DMS153 treated with DMSO at 0.1 percent for 48 hours (cell line): Measurements from ENCODE around the gene LCP2.
"Not testable (repeated sequence)": the region's sequence is repeated elsewhere in the genome, so short reads cannot be mapped to it uniquely, and the experiment has no call there.

Experiments used
- DNase-seq: peaks from one replicate; lab custom pipeline; 2025; ENCODE audit not compliant: unreplicated experiment; lab: John Stamatoyannopoulos, UW

The LCP2 gene

DNA sequence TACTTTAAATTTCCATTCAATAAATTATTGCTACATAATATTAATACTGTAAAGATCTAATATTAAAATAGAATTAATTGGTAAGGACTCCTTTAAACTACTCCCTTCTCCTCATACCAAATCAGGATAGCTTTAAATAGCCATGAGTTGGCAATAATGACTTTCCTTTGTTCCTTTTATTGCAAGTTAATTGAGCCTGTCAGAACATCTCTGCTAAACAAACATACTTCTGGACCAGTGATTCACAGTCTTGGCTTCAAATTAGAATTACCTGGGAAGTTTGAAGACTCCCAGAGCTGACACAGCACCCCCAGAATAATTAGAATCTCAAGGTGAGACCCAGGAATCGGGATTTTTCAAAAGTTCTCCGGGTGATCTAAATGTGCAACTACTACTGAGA, 46.1 kb downstream of the LCP2 start:
- no peak for DNase-seq

DNA sequence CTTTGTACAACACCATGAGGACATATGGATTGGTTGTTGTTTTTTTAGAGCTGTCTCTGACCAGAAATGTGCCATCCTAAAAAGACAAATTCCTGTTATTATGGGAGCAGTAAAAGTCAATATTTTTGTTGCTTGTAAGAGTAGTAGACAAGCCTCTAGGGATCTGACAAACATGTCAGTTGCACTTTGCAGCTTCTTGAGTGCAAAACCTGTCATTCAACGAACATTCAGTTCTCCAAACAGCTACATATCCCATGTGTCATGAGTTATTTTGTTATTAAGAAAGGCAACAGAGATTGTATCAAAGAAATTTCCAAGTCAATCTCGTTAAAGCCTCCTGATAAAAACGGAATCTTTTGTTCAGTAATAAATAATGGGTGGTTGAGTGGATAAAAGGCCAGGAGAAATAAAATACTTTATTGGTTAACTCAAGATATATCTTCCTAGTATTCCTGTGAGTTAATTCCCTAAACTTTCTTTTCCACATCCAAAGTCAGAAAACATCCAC, 46.7 kb downstream of the LCP2 start:
- no peak for DNase-seq

DNA sequence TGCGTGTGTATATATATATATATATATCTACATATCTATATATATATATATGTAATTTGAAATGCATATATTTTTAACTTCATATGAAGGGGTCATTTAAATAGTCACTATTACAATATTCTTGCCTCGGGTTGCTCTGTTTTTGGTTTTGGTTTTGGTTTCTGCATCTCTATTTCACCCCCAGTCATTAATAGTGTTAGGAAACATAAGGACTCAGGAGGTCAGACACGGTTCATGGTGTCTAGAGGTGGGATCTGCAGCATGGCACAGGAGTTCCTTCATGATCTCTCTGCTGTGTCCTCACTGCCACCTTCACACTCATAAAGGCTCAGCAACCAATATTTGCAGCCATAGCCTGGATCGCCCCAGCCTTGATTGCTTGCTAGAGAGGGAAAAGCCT, 48.2 kb downstream of the LCP2 start:
- DNase-seq = no peak

DNA sequence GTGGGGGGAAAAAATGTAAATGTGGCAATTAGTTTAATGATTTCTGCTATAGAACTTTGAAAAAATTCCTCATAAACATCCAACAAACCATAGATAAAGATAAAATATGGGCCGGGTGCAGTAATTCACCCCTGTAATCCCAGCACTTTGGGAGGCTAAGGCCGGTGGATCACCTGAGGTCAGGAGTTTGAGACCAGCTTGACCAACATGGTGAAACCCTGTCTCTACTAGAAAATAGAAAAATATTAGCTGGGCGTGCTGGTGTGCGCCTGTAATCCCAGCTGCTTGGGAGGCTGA, 48.7 kb downstream of the LCP2 start:
- DNase-seq = not testable (repeated sequence)

DNA sequence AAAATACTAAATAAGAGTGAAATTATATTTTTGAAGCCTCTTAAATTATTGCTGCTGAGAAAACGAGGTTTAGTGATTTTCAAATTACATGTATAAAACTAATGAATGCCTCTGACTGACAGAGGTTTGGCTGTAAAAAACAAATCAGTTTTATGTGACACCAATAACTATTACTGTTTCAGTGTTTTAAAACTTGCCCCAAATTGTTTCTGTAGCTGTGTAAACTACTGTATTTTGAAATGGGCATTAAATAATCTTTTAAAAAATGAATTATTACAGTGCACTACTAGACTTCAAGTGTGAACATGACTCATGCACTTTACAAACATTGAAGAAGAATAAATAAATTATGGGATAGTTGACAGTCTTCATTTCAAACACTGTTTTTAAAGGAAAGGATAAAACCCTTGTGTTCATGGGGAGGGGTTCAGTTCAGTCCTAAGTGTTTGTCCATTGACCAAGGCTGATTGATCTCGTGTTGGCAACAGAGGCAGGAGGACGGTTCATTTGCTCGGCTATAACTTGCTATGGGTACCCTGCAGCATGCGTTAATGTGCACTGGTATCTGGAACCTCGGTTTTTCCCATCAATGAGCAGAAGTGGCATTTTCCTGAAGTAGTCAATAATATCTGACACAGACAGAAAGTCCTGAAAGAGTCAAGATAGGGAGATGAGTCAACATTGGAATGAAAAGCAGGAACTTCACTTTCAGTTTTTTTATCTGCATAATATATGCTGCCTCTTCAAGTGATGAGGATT, 49.2 kb downstream of the LCP2 start:
- DNase-seq = no peak

DNA sequence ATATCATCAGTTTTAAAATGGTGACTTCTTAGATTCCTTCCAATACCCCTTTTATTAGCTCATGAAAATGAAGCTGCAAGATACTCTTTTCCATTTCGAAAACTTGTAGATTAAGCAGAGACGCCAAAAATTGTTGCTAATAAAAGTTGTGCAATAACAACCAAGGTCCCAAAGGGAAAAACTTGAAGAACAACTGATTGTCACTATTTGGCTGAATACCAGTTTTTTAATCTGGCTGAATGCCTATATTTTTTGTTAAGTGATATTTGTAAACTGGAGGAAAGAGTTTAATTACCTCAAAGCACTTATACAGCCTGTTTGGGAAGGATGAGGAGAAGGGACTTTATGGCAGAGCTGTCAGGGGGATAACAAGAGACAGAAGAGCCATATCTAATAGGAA, 50.2 kb downstream of the LCP2 start:
- no peak for DNase-seq

DNA sequence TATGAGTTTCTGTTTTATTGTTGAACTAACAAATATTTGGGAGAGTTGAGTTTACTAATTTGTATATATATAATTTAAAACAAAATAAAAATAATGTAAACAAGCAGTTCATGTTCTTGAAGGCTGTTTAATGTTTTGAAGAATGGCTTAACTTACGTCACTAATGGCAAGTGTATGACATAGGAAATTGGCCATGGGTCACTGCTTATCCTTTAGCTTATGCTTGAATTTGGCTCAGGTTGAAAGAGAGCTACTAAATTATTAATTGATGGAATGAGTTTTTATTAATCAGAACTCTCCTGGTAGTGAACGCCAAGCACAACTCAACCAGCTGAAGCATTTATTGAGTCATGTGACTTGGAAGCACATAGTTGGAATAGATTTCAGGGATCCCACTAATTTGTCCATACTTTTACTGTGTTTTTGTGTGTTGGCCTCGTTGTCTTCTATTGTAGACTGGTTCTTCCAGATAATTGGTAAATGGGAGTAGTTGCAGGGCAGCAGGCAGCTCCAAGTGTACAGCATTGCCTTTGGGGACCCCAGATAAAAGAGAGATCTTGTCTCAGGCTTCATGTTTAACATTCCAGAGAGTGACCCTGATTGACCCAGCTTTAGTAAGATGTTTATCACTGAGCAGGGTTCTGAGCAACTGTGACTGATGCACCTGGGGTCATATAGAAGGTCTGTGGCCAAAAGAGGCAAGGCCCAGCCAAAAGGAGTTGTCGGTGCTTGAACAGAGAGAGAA, 51.3 kb downstream of the LCP2 start:
- DNase-seq = no peak

DNA sequence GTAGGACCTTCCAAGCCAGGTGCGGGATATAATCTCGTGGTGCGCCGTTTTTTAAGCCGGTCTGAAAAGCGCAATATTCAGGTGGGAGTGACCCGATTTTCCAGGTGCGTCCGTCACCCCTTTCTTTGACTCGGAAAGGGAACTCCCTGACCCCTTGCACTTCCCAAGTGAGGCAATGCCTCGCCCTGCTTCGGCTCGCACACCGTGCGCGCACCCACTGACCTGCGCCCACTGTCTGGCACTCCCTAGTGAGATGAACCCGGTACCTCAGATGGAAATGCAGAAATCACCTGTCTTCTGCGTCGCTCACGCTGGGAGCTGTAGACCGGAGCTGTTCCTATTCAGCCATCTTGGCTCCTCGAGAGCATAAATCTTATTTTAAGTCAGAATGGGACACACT, 52.1 kb downstream of the LCP2 start:
- not testable (repeated sequence) for DNase-seq

DNA sequence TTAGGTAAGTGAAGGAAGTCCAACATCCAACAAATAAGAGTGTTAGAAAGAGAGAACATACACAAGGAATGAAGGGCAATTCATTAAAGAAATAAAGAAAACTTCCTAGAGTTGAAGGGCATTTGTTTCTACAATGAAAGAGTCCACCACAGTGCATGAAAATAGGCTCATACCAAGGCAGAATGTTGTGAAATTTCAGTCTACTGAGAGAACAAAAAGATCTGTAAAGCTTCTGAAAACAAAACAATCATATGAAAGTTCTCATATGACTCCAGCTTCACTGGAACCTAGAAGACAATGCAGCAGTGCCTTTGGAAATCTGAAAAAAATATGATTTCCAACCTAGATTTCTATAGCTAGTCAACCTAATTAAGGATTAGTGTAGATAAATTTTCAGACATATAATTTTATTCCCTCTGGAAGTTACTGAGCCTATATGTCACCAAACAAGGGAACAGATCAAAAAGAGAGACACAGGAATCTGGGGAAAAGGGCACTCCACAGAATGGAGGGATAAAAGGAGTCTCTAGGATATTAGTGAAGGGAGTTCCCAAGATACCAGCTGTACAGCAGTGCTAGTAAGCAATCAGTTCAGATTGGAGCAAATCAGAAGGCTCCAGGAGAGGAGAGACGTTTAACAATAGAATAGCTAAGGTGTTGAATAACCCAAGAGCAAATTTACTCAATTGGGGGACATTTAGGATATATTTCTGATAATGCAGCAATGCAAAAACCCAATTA, 59.0 kb downstream of the LCP2 start:
- DNase-seq = no peak

DNA sequence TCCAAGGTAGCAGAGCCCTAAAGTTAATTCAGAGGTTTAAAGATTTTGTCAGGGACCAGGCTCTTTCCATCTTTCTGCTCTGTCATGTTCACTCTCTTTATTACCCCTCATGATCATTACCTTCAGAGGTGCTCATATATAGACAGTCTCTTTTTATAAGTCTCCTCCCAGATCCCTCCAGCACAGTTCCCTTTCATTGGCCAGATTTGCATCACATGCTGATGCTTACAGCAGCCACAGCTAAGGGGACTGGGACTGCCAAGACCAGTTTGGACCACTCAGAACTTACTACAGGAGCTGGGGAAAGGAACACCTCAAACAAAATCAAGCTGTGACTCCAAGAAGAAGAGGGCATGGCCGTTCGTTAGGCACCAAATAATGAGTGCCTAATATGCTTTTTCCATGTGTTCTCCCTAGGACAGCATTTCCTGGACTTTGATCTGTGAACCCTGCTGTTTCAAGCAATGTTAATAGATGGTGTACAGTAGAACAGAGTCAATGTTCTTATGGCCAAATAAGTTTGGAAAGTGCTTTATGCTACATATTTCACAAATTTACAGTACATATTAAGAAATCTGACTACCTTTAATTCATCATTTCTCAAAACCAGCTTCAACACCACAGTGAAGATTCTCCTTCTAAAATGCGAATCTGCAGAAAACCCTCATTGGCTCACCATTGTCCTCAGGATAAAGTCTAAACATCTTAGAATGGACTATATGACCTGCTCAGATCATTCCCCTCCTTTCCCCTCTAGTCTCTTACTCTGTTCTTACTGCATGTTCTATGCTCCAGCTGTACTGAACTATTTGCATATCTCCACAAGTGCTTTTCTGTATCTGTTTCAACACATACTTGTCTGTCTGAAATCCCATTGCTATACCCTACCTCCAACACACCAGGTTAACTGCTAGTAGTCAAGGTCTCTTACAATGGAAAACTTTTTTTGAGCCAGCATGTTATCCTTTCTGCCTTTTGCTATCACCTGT, 61.4 kb downstream of the LCP2 start:
- no peak for DNase-seq

DNA sequence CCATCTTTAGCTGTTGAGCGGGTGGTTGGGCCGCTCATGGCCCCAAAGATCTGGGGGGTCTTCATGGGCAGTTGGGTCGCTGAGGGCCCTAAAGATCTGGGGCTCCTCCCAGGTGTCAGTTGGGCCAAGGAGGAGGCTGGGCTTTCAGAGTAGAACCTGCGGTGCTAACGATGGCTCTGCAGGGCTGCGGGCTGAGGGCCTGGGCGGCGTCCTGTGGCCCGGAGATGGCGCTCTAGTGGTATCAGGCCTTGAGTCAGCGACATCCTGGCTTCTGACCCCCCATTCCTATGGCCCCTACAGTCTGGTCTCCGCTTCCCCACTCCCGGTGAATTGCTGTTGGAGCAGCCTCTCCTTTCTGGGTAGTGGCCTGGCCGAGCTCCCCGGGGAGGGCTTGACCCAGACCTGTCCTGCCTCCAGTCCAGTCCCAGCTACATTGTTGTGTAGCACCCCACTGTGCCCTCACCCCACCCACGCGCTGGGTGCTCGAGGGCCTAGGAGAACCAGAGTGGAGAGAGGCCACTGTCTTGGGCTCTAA, 64.2 kb downstream of the LCP2 start:
- no peak for DNase-seq

DNA sequence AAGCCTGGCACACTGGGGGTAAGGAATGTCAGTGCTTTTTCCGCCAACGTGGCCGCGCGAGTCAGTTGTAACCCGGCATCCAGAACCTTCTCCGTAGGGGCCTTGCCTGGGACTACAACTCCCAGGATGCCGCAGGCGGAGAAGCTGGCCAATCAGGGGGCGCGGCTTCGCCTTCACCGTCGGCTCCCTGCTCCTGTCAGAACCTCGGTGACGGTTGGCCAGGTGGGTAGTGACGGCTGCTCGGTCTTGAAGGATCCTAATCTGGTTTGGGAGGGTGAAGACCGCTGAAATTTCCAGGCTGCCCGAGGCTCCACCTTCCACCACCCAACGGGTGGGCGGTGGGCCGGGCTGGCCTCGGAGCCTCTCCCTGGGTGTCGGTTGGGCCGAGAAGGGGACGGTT, 64.8 kb downstream of the LCP2 start, which contains the start of gene C5orf58:
C5orf58 (plus strand) TSS at position 200 of the 400 bp plus-strand sequence. CDS start 1,992 bp downstream, outside the sequence.
- DNase-seq = no peak

DNA sequence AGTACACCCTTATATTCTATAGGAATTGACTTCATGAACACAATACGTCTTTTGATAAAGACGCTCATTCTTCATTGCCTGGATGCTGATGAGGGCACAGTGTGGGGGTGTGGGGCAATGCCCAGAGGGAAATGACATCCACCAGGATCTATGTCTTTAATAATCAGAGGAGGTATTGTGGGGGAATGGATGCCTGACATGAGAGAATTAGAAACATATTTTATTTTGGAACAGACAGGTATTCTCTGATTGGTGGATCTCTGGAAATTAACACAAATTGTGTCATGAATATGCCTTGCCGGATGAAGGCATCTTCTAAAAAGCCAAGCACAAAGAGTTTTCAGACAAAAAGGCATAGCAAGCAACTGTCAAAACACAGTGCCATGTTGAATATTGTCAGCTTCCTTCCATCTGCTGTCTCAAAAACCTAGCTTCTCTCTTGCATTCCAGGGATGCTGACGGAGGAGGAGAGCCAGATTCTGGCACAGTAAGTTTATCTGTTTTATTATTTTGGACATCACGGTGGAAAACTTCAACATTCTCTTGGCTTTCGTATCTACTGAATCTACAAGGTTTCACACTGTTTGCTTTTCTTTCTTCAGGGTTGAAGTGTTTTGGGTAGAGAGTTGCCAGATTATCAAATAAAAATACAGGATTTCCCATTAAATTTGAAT, 68.7 kb downstream of the LCP2 start:
- DNase-seq = no peak

DNA sequence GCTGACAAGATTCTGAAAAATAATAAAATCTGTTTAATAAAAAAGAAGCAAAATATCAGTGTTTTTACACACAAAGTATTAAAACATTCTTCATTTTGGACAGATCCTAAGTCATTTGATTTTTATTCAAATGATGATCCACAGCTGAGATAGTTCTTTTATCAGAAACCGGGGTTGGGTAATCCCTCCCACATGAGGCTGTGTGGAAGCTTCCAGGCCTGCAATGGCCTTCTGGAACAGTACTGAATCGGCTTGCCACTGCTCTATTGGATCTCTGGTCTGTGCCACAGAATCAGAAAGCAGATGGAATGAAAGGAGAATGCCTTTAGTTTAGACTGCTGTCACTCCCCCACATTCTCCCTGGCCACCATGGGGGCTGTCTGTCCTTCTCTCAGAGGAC, 70.9 kb downstream of the LCP2 start:
- no peak for DNase-seq

DNA sequence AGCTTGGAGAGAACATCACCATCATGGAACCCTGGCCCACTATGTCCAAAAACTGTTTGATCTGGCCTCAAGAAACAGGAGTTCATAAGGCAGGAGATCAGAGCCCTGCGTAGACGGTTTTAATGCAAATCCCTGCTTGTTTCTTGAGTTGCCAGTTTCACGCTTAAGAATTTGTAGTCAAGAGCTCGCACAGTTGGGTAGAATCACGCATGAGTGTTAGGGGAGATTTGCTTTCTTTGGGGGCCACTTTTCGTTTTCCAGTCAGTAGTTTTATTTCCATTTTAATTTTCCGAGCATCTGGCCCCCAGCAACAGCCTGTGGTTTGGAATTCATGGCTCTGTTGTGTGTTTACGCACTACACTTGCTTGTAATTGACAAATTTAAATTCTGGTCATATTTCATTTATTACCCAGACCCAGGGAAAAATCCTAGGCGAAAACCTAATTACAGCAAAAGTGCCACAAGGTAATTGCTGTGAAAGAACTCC, 71.4 kb downstream of the LCP2 start:
- DNase-seq = no peak

DNA sequence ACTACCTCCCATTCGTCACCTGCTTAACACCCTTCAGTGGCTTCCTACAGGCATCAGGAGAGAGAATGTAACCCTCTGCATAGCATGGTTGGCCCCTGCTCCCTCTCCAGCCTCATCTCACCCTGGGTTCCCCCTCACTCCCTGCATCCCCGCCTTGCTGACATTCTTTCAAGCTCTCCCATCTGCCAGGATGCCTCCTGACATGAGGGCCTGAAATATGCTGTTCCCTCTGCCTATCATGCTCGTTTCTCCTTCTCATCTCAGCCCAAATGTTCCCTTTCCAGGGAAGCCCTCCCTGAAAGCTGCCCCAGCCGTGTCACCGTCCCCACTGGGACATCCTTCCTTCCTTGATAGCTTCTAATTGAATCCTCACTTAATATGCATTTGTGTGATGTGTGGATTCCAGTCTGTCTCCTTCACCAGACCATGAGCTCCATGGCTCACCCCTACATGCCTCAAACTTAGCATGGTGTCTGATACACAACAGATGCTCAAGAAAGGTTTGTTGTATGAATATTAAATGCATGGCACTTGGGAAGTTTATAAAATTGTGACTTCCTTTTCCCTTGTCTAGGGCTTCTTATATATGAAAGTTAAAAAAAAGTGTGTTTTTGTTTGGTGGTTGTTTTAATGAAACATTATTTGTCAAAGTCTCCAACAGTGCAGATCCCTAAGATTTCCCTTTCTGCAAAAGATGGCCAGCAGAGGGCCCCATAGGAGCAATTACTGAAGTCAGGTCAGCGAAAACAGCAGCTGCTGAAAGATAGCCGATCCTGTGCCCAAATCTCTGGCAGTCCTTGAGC, 72.0 kb downstream of the LCP2 start:
- peak; percentile 9 for DNase-seq

DNA sequence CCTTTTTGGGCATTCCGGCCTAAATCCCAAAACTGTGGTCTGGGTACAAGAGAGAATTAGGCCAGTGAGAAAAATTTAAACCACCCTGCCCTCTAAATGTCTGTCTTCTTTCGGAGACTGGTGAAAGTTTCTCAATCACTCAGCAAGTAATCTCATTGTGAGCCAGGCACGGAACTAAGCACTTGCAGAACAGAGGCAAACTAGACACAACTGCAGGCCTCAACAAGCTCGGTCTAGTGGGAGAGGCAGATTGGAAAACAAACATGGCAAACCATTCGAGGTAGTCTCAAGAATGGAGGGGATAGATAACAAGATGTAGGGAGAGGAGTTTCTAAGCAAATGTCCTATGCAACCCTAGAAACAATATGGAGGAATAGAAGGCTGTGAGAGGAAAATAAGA, 73.7 kb downstream of the LCP2 start:
- no peak for DNase-seq

DNA sequence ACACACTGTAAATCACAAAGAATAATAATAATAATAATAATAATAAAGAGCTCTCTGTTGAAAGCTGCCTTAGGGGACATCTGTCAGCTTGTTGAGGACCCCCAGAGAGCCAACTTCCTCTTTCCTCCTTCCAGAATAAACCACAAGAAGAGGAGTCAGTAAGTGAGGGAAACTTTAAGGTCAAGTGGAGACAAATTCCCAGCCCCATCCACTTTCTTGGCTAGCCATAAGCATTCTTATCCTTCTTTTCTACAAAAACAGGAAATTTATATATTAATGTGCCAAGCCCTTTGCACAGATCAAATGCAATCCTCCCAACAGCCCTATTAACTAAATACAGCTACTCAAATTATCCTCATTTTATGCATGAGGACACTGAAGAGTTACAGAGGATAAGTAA, 74.2 kb downstream of the LCP2 start:
- DNase-seq = no peak

DNA sequence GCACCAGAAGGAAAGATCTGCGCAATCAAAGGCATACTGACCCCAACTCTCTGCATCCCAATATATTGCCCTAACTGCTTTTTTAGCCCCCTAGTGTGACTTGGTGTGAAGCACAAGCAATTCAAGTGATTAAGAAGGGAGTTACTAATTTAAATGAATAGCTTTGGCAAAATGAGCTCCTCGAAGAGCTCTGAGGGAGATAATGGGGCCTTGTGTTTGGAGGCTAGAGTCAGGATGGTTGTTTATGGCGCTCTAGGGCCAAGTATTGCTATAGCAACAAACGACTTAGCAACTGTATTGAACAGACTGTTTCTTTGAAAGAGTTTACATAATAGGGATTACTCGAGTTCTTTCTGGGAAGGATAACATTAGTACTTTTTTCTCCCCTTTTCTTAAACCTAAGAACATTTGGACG, 76.2 kb downstream of the LCP2 start:
- DNase-seq = no peak
